MV-4-11 (cell line): ENCODE data around the gene SHMT2.

Experiments
- DNase-seq: peaks from one replicate; lab custom pipeline; 2025; lab: John Stamatoyannopoulos, UW

The SHMT2 gene

GRCh38 chr12:57198329-57198728 is 31.2 kb upstream of the SHMT2 start:
- no peak for DNase-seq

GRCh38 chr12:57199191-57199590 is 30.3 kb upstream of the SHMT2 start:
- no peak for DNase-seq

- no peak for DNase-seq
These were observed 29.0 kb upstream of the SHMT2 start for GRCh38 chr12:57200497-57200896.

GRCh38 chr12:57201219-57201618 is 28.3 kb upstream of the SHMT2 start:
- DNase-seq: no peak

- DNase-seq: no peak
These were observed 27.9 kb upstream of the SHMT2 start for GRCh38 chr12:57201631-57202030.

- no peak for DNase-seq
These were observed 27.2 kb upstream of the SHMT2 start for GRCh38 chr12:57202321-57202720.

GRCh38 chr12:57203201-57203600 is 26.3 kb upstream of the SHMT2 start:
- DNase-seq: no peak

GRCh38 chr12:57203791-57204190 is 25.7 kb upstream of the SHMT2 start:
- no peak for DNase-seq

GRCh38 chr12:57204454-57204853 is 25.1 kb upstream of the SHMT2 start:
- DNase-seq: no peak

GRCh38 chr12:57205186-57205585 is 24.3 kb upstream of the SHMT2 start:
- DNase-seq: no peak

- DNase-seq: no peak
These were observed 23.6 kb upstream of the SHMT2 start for GRCh38 chr12:57205931-57206330.

- DNase-seq: no peak
These were observed 21.5 kb upstream of the SHMT2 start for GRCh38 chr12:57207731-57208630.

GRCh38 chr12:57208631-57209282 is 20.8 kb upstream of the SHMT2 start:
- no peak for DNase-seq

GRCh38 chr12:57209916-57210315 is 19.6 kb upstream of the SHMT2 start:
- DNase-seq: no peak

GRCh38 chr12:57210461-57210860 is 19.1 kb upstream of the SHMT2 start:
- no peak for DNase-seq

GRCh38 chr12:57210926-57211692 is 18.4 kb upstream of the SHMT2 start:
- DNase-seq: peak; percentile 54

- DNase-seq: no peak
These were observed 17.5 kb upstream of the SHMT2 start for GRCh38 chr12:57211791-57212700.

GRCh38 chr12:57212701-57213057 is 16.8 kb upstream of the SHMT2 start:
- DNase-seq: no peak

- peak; percentile 68 for DNase-seq
These were observed 16.3 kb upstream of the SHMT2 start for GRCh38 chr12:57213058-57213715.

GRCh38 chr12:57213763-57214397 is 15.6 kb upstream of the SHMT2 start:
- DNase-seq: no peak

GRCh38 chr12:57214398-57214781 is 15.1 kb upstream of the SHMT2 start:
- peak; percentile 41 for DNase-seq
